Activated CD8-positive, alpha-beta T cell treated with anti-CD3 and anti-CD28 coated beads, Interleukin-2, amount 10 ng/mL, durations not matched to agents 7 days and 5 days (primary cell): Measurements from ENCODE around the gene IMMP2L. TPM values are rescaled to one million over a fixed set of nuclear protein-coding genes. Genes with fewer than 3 reads are reported as not detected.

Experiments used
- ATAC-seq: fragments of 150-1000 bp; cut with Tn5 transposase; one replicate; pipeline ENCODE4 v1.10.0; 2021; ENCODE audit warnings: moderate library complexity
- CTCF ChIA-PET: fragments of 350-600 bp; sonication (Branson Sonifier 250); formaldehyde crosslinking; loops from one replicate; lab custom pipeline; 2021; ENCODE audit warnings: antibody characterized with exemption; lab: Charles Lee
- POLR2A ChIA-PET: fragments of 350-600 bp; sonication (Branson Sonifier 250); formaldehyde crosslinking; loops from one replicate; lab custom pipeline; 2021; ENCODE audit warnings: antibody characterized with exemption; lab: Charles Lee
- DNase-seq: peaks from one replicate; pipeline ENCODE4 v3.0.0-alpha.2; 2020
- H3K27ac Mint-ChIP-seq: one replicate; pipeline ENCODE4 v1.8.0; 2021; ENCODE audit warnings: mild to moderate bottlenecking, mixed read lengths
- H3K27me3 Mint-ChIP-seq: one replicate; pipeline ENCODE4 v1.8.0; 2021; ENCODE audit warnings: low read depth, mixed read lengths
- H3K36me3 Mint-ChIP-seq: one replicate; pipeline ENCODE4 v1.8.0; 2021; ENCODE audit warnings: low read depth, mixed read lengths
- H3K4me1 Mint-ChIP-seq: one replicate; pipeline ENCODE4 v1.8.0; 2021; ENCODE audit warnings: low read depth, mixed read lengths
- H3K4me3 Mint-ChIP-seq: one replicate; pipeline ENCODE4 v1.8.0; 2021; ENCODE audit warnings: mild to moderate bottlenecking, mixed read lengths
- H3K9me3 Mint-ChIP-seq: one replicate; pipeline ENCODE4 v1.8.0; 2022; ENCODE audit warnings: mixed read lengths; ENCODE audit not compliant: insufficient read depth
- total RNA-seq, 2 experiments: library from RNA; stranded (reverse); gene quantifications; one replicate each; pipeline ENCODE4 v1.2.3, GENCODE V29; 2021

The IMMP2L gene
- total RNA-seq, 2 experiments from 2014 or later, result 7.1 to 9.7 TPM

- no peak for ATAC-seq
- Mint-ChIP-seq H3K4me1 (no peaks in the 10 kb centered on the region), H3K36me3 (no peaks in the 10 kb centered on the region), H3K9me3 (peaks cover 5% of the 10 kb centered on the region), H3K27me3 (no peaks in the 10 kb centered on the region), H3K4me3 (no peak overlapping the region), H3K27ac (no peak overlapping the region)
- ChIA-PET CTCF (no interaction called here), POLR2A (no interaction called here)
- DNase-seq, result no peak
These were observed 63.8 kb downstream of the IMMP2L start for GRCh38 chr7:111498391-111499007.

- ChIA-PET POLR2A (no interaction called here), CTCF (interaction anchor here (0.8 kb wide), 1 partner anchor 168 kb away, joined by 3 read pairs; no protein-coding TSS in a partner anchor)
- Mint-ChIP-seq H3K27ac (no peak overlapping the region), H3K36me3 (no peaks in the 10 kb centered on the region), H3K9me3 (peaks cover 5% of the 10 kb centered on the region), H3K27me3 (no peaks in the 10 kb centered on the region), H3K4me1 (no peaks in the 10 kb centered on the region), H3K4me3 (no peak overlapping the region)
- no peak for DNase-seq
- ATAC-seq, result no peak
These were observed 67.0 kb downstream of the IMMP2L start for GRCh38 chr7:111495173-111495810.

DNA sequence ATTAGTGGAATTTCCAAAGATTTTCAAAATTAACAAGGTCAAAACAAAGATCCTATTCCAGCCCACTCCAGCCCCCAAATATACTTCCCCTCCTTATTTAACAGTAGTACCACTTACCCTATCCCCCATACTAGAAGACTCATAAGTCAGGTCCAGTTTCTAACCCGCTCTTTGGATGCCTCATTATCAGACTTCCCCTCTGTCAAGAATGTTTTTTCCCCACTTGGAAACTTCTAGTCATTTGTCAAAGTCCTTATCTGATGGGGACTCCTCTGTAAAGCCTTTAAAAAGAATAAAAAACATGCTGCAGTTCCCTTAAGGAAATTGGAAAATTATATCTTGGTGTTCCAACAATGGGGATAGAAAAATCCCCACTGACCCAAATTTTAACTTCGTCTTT is 70.1 kb downstream of the IMMP2L start:
- no peak for DNase-seq
- ChIA-PET CTCF (no interaction called here), POLR2A (no interaction called here)
- no peaks in the 10 kb centered on the region for H3K27me3 Mint-ChIP-seq
- ATAC-seq, result no peak
- no peak overlapping the region for H3K27ac Mint-ChIP-seq
- H3K4me3 Mint-ChIP-seq, result no peak overlapping the region
- no peaks in the 10 kb centered on the region for H3K36me3 Mint-ChIP-seq
- H3K9me3 Mint-ChIP-seq, result no peaks in the 10 kb centered on the region
- H3K4me1 Mint-ChIP-seq, result no peaks in the 10 kb centered on the region

- DNase-seq (no peak), ATAC-seq (no peak)
- Mint-ChIP-seq H3K36me3 (no peaks in the 10 kb centered on the region), H3K9me3 (no peaks in the 10 kb centered on the region), H3K27ac (no peak overlapping the region), H3K4me3 (no peak overlapping the region), H3K27me3 (no peaks in the 10 kb centered on the region), H3K4me1 (no peaks in the 10 kb centered on the region)
- CTCF ChIA-PET, result no interaction called here
- POLR2A ChIA-PET, result no interaction called here
These were observed 75.7 kb downstream of the IMMP2L start for GRCh38 chr7:111486472-111487142.

DNA sequence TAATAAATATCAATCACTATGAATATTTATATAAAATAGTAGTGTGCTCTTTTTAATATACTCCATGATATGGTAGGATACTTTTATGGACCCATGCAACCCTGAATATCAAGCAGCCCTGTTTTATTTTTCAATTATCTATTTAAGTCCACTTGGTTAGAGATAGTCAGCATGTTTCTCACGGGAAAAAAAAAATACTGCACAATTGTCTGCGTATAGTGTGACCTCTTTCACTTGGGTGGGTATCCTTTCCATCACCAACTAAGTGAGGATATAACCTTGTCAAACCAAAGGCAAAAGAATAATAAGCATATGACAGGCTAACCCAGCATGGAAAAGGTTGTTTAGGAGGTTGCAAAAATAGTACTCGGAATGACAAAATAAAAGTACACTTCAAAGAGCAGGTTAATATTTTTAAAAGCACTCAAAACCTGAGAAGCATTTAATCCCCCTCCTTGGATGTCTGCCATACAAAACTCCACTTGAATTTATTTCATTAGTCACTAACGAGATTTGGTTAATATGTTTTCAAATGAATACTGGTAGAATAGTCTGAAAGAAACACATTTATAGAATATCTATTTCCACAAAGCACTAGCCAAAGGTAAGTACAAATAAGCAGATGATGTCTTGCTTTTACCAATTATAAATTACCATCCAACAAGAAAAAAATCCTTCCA is 76.5 kb downstream of the IMMP2L start:
- H3K27ac Mint-ChIP-seq, result no peak overlapping the region
- no peak for DNase-seq
- no peaks in the 10 kb centered on the region for H3K27me3 Mint-ChIP-seq
- H3K4me1 Mint-ChIP-seq, result no peaks in the 10 kb centered on the region
- ChIA-PET CTCF (no interaction called here), POLR2A (no interaction called here)
- no peak overlapping the region for H3K4me3 Mint-ChIP-seq
- ATAC-seq, result no peak
- no peaks in the 10 kb centered on the region for H3K9me3 Mint-ChIP-seq
- H3K36me3 Mint-ChIP-seq, result no peaks in the 10 kb centered on the region

DNA sequence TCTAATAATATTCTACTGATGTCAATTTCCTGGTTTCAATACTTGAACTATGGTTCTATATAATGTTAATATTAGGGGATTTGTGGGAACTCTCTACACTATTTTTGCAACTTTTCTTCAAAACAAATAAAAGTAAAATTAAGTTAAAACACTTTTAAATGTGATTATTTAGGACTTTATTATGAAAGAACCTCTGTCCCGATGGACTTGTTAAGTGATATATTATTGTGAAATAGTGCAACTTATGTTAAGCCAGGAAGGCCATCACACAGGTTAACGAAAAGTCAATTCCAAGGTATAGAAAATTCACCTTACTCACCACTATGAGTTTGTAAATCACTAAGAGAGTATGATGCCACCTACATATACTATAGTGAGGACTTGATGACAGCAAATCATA is 79.2 kb downstream of the IMMP2L start:
- CTCF ChIA-PET, result no interaction called here
- no peaks in the 10 kb centered on the region for H3K27me3 Mint-ChIP-seq
- H3K36me3 Mint-ChIP-seq, result no peaks in the 10 kb centered on the region
- no peaks in the 10 kb centered on the region for H3K4me1 Mint-ChIP-seq
- no peaks in the 10 kb centered on the region for H3K9me3 Mint-ChIP-seq
- ATAC-seq, result no peak
- no peak for DNase-seq
- no peak overlapping the region for H3K4me3 Mint-ChIP-seq
- H3K27ac Mint-ChIP-seq, result no peak overlapping the region
- POLR2A ChIA-PET, result no interaction called here

- DNase-seq (no peak), ATAC-seq (no peak)
- ChIA-PET CTCF (no interaction called here), POLR2A (no interaction called here)
- no peaks in the 10 kb centered on the region for H3K27me3 Mint-ChIP-seq
- H3K36me3 Mint-ChIP-seq, result no peaks in the 10 kb centered on the region
- no peaks in the 10 kb centered on the region for H3K4me1 Mint-ChIP-seq
- H3K9me3 Mint-ChIP-seq, result no peaks in the 10 kb centered on the region
- no peak overlapping the region for H3K27ac Mint-ChIP-seq
- no peak overlapping the region for H3K4me3 Mint-ChIP-seq
These were observed 84.6 kb downstream of the IMMP2L start for GRCh38 chr7:111477462-111478225.

DNA sequence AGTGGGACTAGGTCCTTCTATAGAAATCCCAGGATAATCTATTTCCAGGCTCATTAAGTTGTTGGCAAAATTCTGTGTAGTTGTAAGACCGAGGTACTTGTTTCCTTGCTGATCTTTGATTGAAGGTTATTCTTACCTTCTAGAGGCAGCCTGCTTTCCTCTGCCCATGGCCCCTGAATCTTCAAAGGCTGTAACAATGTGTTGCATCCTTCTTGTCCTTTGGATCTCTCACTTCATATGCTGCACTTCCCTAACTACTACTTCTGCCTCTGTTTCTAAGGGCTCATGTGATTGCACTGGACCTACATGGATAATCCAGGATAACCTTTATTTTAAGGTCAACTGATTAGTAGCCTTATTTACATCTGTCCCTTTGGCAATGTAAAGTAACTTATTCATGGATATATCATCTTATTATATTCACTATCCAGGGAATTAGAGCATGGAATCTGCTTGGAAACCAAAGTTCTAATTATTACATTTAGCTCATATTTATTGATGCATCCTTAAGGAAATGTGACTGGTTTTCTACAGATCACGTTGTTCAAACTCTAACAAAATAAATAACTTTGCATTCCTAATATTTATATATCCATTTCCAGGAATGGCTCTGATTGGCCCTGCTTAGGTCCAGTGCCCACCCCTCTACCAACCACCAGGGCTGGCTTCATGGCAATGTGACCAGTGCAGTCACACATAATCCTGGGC is 85.6 kb downstream of the IMMP2L start:
- ATAC-seq (no peak), DNase-seq (no peak)
- H3K4me1 Mint-ChIP-seq, result no peaks in the 10 kb centered on the region
- H3K9me3 Mint-ChIP-seq, result no peaks in the 10 kb centered on the region
- no peak overlapping the region for H3K27ac Mint-ChIP-seq
- no peaks in the 10 kb centered on the region for H3K36me3 Mint-ChIP-seq
- ChIA-PET POLR2A (no interaction called here), CTCF (no interaction called here)
- no peak overlapping the region for H3K4me3 Mint-ChIP-seq
- H3K27me3 Mint-ChIP-seq, result no peaks in the 10 kb centered on the region

GRCh38 chr7:111475959-111476358 is 86.3 kb downstream of the IMMP2L start:
- H3K4me3 Mint-ChIP-seq, result no peak overlapping the region
- no peaks in the 10 kb centered on the region for H3K4me1 Mint-ChIP-seq
- H3K9me3 Mint-ChIP-seq, result peaks cover 3% of the 10 kb centered on the region
- H3K36me3 Mint-ChIP-seq, result no peaks in the 10 kb centered on the region
- ChIA-PET CTCF (no interaction called here), POLR2A (no interaction called here)
- no peak for DNase-seq
- no peaks in the 10 kb centered on the region for H3K27me3 Mint-ChIP-seq
- H3K27ac Mint-ChIP-seq, result no peak overlapping the region
- ATAC-seq, result no peak

- no peak for ATAC-seq
- H3K36me3 Mint-ChIP-seq, result no peaks in the 10 kb centered on the region
- no peaks in the 10 kb centered on the region for H3K4me1 Mint-ChIP-seq
- DNase-seq, result no peak
- CTCF ChIA-PET, result no interaction called here
- POLR2A ChIA-PET, result no interaction called here
- H3K4me3 Mint-ChIP-seq, result no peak overlapping the region
- H3K27me3 Mint-ChIP-seq, result no peaks in the 10 kb centered on the region
- H3K9me3 Mint-ChIP-seq, result peaks cover 6% of the 10 kb centered on the region
- H3K27ac Mint-ChIP-seq, result no peak overlapping the region
These were observed 86.9 kb downstream of the IMMP2L start for GRCh38 chr7:111475419-111475748.

GRCh38 chr7:111474723-111475418 is 87.4 kb downstream of the IMMP2L start:
- no peaks in the 10 kb centered on the region for H3K4me1 Mint-ChIP-seq
- peaks cover 6% of the 10 kb centered on the region for H3K9me3 Mint-ChIP-seq
- DNase-seq, result no peak
- H3K27ac Mint-ChIP-seq, result no peak overlapping the region
- H3K4me3 Mint-ChIP-seq, result no peak overlapping the region
- POLR2A ChIA-PET, result no interaction called here
- no peak for ATAC-seq
- CTCF ChIA-PET, result no interaction called here
- H3K27me3 Mint-ChIP-seq, result no peaks in the 10 kb centered on the region
- no peaks in the 10 kb centered on the region for H3K36me3 Mint-ChIP-seq
